Tongue (tissue), 2 donors: ENCODE results near the gene STAMBP. TPM values are rescaled to one million over a fixed set of nuclear protein-coding genes. Genes with fewer than 3 reads are reported as not detected.
"Not testable (repeated sequence)": the region's sequence is repeated elsewhere in the genome, so short reads cannot be mapped to it uniquely, and the experiment has no call there.

ENCODE experiments used
- DNase-seq: peaks from one replicate; pipeline ENCODE4 v3.0.0-alpha.2; 2015
- total RNA-seq: library from RNA; depleted of rRNA; stranded (reverse); fragments of >200 nt; gene quantifications from one replicate; pipeline ENCODE4 v1.2.3, GENCODE V29; 2014

STAMBP gene
- total RNA-seq, 1 donor from 2014 or later, result 28.5 TPM

GRCh38 chr2:73837847-73838585 lies 9.3 kb downstream of the STAMBP start:
- DNase-seq, result peak; percentile 25

- DNase-seq, result no peak
Measured at GRCh38 chr2:73838889-73839534, 10.3 kb downstream of the STAMBP start.

- DNase-seq, result no peak
Measured at GRCh38 chr2:73839653-73840411, 11.1 kb downstream of the STAMBP start.

GRCh38 chr2:73841912-73842738 lies 13.4 kb downstream of the STAMBP start:
- DNase-seq, result no peak

- no peak for DNase-seq
Measured at GRCh38 chr2:73842739-73843019, 13.9 kb downstream of the STAMBP start.

- no peak for DNase-seq
Measured at GRCh38 chr2:73844087-73844486, 15.3 kb downstream of the STAMBP start.

- no peak for DNase-seq
Measured at GRCh38 chr2:73850009-73850408, 21.2 kb downstream of the STAMBP start.

- DNase-seq, result no peak
Measured at GRCh38 chr2:73851274-73851673, 22.5 kb downstream of the STAMBP start.

- DNase-seq, result no peak
Measured at GRCh38 chr2:73852020-73852419, 23.3 kb downstream of the STAMBP start.

- DNase-seq, result no peak
Measured at GRCh38 chr2:73855526-73855925, 26.8 kb downstream of the STAMBP start.

- no peak for DNase-seq
Measured at GRCh38 chr2:73856214-73856613, 27.5 kb downstream of the STAMBP start.

GRCh38 chr2:73859721-73860586 lies 31.2 kb downstream of the STAMBP start:
- no peak for DNase-seq

- DNase-seq, result no peak
Measured at GRCh38 chr2:73862987-73863386, 34.2 kb downstream of the STAMBP start.

- no peak for DNase-seq
Measured at GRCh38 chr2:73868204-73868978, 39.6 kb downstream of the STAMBP start.

GRCh38 chr2:73870084-73870483 lies 41.3 kb downstream of the STAMBP start:
- peak; percentile 93 for DNase-seq

GRCh38 chr2:73877071-73877802 lies 48.5 kb downstream of the STAMBP start:
- no peak for DNase-seq

GRCh38 chr2:73877984-73878383 lies 49.2 kb downstream of the STAMBP start:
- not testable (repeated sequence) for DNase-seq

GRCh38 chr2:73885406-73885805 lies 56.6 kb downstream of the STAMBP start:
- no peak for DNase-seq

GRCh38 chr2:73886357-73886756 lies 57.6 kb downstream of the STAMBP start:
- DNase-seq, result no peak
